GM23338 (cell line): ENCODE results near the gene SMYD3. TPM values are rescaled to one million over a fixed set of nuclear protein-coding genes. Genes with fewer than 3 reads are reported as not detected.

Source experiments
- ATAC-seq: fragments of 200-7000 bp; cut with Tn5 transposase; 3 replicates; pipeline ENCODE4 v1.9.1; 2020
- DNase-seq: peaks from one replicate; pipeline ENCODE4 v3.0.0-alpha.2; 2015; ENCODE audit warnings: low spot score
- H2AFZ ChIP-seq: fragments of 200-600 bp; sonication (generic); 2 replicates; pipeline ENCODE4 v1.8.0; 2016; ENCODE audit warnings: antibody characterized with exemption, mild to moderate bottlenecking, moderate library complexity
- H3F3A ChIP-seq: fragments of 200-600 bp; sonication (generic); replicated peaks from 2 replicates; pipeline ENCODE4 v1.8.0; 2017; ENCODE audit warnings: antibody characterized with exemption, mixed run types, low read depth
- H3K27ac ChIP-seq: fragments of 200-600 bp; sonication (generic); 2 replicates; pipeline ENCODE4 v1.6.1; 2016; ENCODE audit warnings: low read depth
- H3K27me3 ChIP-seq: fragments of 200-600 bp; sonication (generic); 2 replicates; pipeline ENCODE4 v1.8.0; 2016; ENCODE audit warnings: mild to moderate bottlenecking, mixed run types, moderate library complexity; ENCODE audit not compliant: insufficient read depth
- H3K36me3 ChIP-seq: fragments of 200-600 bp; sonication (generic); 2 replicates; pipeline ENCODE4 v1.8.0; 2016; ENCODE audit warnings: mild to moderate bottlenecking; ENCODE audit not compliant: insufficient read depth
- H3K4me1 ChIP-seq: fragments of 200-600 bp; sonication (generic); 2 replicates; pipeline ENCODE4 v1.8.0; 2016; ENCODE audit warnings: mild to moderate bottlenecking, moderate library complexity; ENCODE audit not compliant: insufficient read depth
- H3K4me2 ChIP-seq: fragments of 200-600 bp; sonication (generic); 2 replicates; pipeline ENCODE4 v1.7.1; 2017; ENCODE audit warnings: mixed run types
- H3K4me3 ChIP-seq: fragments of 200-600 bp; sonication (generic); 2 replicates; pipeline ENCODE4 v1.6.1; 2016; ENCODE audit warnings: mixed run types
- H3K79me2 ChIP-seq: fragments of 200-600 bp; sonication (generic); replicated peaks from 2 replicates; pipeline ENCODE4 v1.8.0; 2017; ENCODE audit warnings: mild to moderate bottlenecking; ENCODE audit not compliant: insufficient read depth
- H3K9me2 ChIP-seq: fragments of 200-600 bp; sonication (generic); 2 replicates; pipeline ENCODE4 v1.8.0; 2017; ENCODE audit not compliant: insufficient read depth
- H4K20me1 ChIP-seq: fragments of 200-600 bp; sonication (generic); replicated peaks from 2 replicates; pipeline ENCODE4 v1.8.0; 2017; ENCODE audit warnings: mild to moderate bottlenecking; ENCODE audit not compliant: insufficient read depth
- H3K27ac Mint-ChIP-seq: 2 replicates; pipeline ENCODE4 v1.8.0; 2020; ENCODE audit warnings: inconsistent platforms, mild to moderate bottlenecking, moderate library complexity, mixed read lengths
- H3K27me3 Mint-ChIP-seq: 3 replicates; pipeline ENCODE4 v1.8.0; 2022; ENCODE audit warnings: low read depth, mild to moderate bottlenecking, moderate library complexity, mixed read lengths, inconsistent platforms; ENCODE audit not compliant: insufficient read depth, poor library complexity
- H3K36me3 Mint-ChIP-seq: 3 replicates; pipeline ENCODE4 v1.8.0; 2021; ENCODE audit warnings: low read depth, mild to moderate bottlenecking, inconsistent platforms, moderate library complexity, mixed read lengths
- H3K4me1 Mint-ChIP-seq: 3 replicates; pipeline ENCODE4 v1.8.0; 2020; ENCODE audit warnings: mild to moderate bottlenecking, inconsistent platforms, mixed read lengths
- H3K4me3 Mint-ChIP-seq: 3 replicates; pipeline ENCODE4 v1.8.0; 2021; ENCODE audit warnings: moderate library complexity, mild to moderate bottlenecking, inconsistent platforms, mixed read lengths
- H3K9me3 Mint-ChIP-seq: 3 replicates; pipeline ENCODE4 v1.8.0; 2020; ENCODE audit warnings: moderate library complexity, mild to moderate bottlenecking, inconsistent platforms, mixed read lengths
- CTCF ChIP-seq, 2 experiments: fragments of 200-600 bp in 1 of 2; sonication (generic) in 1 of 2; conservative IDR thresholded peaks; 2 replicates each; pipeline versions ENCODE4 v1.5.1 to v1.6.1; 2016 to 2017; ENCODE audit warnings: antibody characterized with exemption in 2 of 2, low read depth in 2 of 2, mild to moderate bottlenecking in 2 of 2, moderate library complexity in 1 of 2
- EZH2 ChIP-seq: fragments of 200-600 bp; sonication (generic); IDR thresholded peaks from one replicate; pipeline ENCODE4 v1.8.0; 2017; ENCODE audit warnings: antibody characterized with exemption, mild to moderate bottlenecking, low read depth; ENCODE audit not compliant: unreplicated experiment
- NANOG ChIP-seq: IDR thresholded peaks from 2 replicates; pipeline ENCODE4 v1.6.1; 2016; ENCODE audit warnings: antibody characterized with exemption, borderline replicate concordance
- POLR2AphosphoS5 ChIP-seq: IDR thresholded peaks from 2 replicates; pipeline ENCODE4 v1.6.1; 2016; ENCODE audit warnings: antibody characterized with exemption, low read depth
- REST ChIP-seq: IDR thresholded peaks from one replicate; pipeline ENCODE4 v1.6.1; 2018; ENCODE audit warnings: antibody characterized with exemption; ENCODE audit not compliant: unreplicated experiment
- STAT1 ChIP-seq: IDR thresholded peaks from one replicate; pipeline ENCODE4 v1.6.1; 2016; ENCODE audit warnings: antibody characterized with exemption; ENCODE audit not compliant: unreplicated experiment
- ZNF331 ChIP-seq: fragments of 250-450 bp; sonication (Bioruptor Pico); IDR thresholded peaks from 2 replicates; pipeline ENCODE4 v1.5.0; 2020; ENCODE audit warnings: low read depth, mild to moderate bottlenecking, moderate library complexity
- ZNF462 ChIP-seq: fragments of 250-450 bp; sonication (Bioruptor Pico); IDR thresholded peaks from 2 replicates; pipeline ENCODE4 v1.5.0; 2020; ENCODE audit warnings: mild to moderate bottlenecking, moderate library complexity
- polyA plus RNA-seq: library from polyadenylated mRNA; unstranded; fragments of >200 nt; fragmentation: Nextera tagmentation; extraction: Ambion mirVana; gene quantifications from 2 replicates; pipeline ENCODE4 v1.2.1, GENCODE V29; 2016
- total RNA-seq: library from RNA; depleted of rRNA; stranded (reverse); fragments of >200 nt; shearing (Covaris generic); gene quantifications from 2 replicates; pipeline ENCODE4 v1.2.3, GENCODE V29; 2014

The SMYD3 gene
- total and polyA plus RNA-seq, 2 experiments from 2014 or later = 31.8 to 34.4 TPM

GRCh38 chr1:246459221-246459620 lies 47.9 kb downstream of the SMYD3 start:
- Mint-ChIP-seq H3K4me1 (peaks cover 5% of the 10 kb centered on the region; the same call in 2 of the 3 replicates), H3K27me3 (peaks cover 5% of the 10 kb centered on the region), H3K27ac (0 out of 2 replicates have a peak overlapping the region, but pooled peaks have one; percentile 21), H3K36me3 (no peaks in the 10 kb centered on the region), H3K9me3 (no peaks in the 10 kb centered on the region), H3K4me3 (no peak overlapping the region)
- no peaks in the 10 kb centered on the region for H3K27me3 ChIP-seq
- H3K9me2 ChIP-seq = no peaks in the 10 kb centered on the region
- no peaks in the 10 kb centered on the region for H4K20me1 ChIP-seq
- no peak overlapping the region for H3K4me2 ChIP-seq
- ATAC-seq (peak; percentile 42; the same call in 2 of the 3 replicates), DNase-seq (peak; percentile 70)
- H3K4me3 ChIP-seq = no peak overlapping the region
- no peak for TF ChIP-seq REST
- no peak for TF ChIP-seq CTCF (conservative IDR thresholded peaks at IDR 0.05; ENCODE audit: low read depth in 2 of 2)
- TF ChIP-seq STAT1 = no peak
- no peak for TF ChIP-seq EZH2
- TF ChIP-seq ZNF331 (CRISPR knock-in tag) = no peak
- TF ChIP-seq NANOG = no peak
- TF ChIP-seq POLR2AphosphoS5 = no peak
- TF ChIP-seq ZNF462 (CRISPR knock-in tag) = no peak
- no peak overlapping the region for H3K27ac ChIP-seq
- no peaks in the 10 kb centered on the region for H3K36me3 ChIP-seq
- H3F3A ChIP-seq = no peaks in the 10 kb centered on the region
- H3K79me2 ChIP-seq = 0 out of 2 replicates have a peak, but pooled peaks cover 8% of the 10 kb centered on the region
- H2AFZ ChIP-seq = no peak overlapping the region
- H3K4me1 ChIP-seq = no peaks in the 10 kb centered on the region
